DMS153 (cell line): ENCODE data around the gene SRR.
A peak's percentile ranks its signal among the peaks of the same experiment; 100 is the strongest.
"Not testable (repeated sequence)": the region's sequence is repeated elsewhere in the genome, so short reads cannot be mapped to it uniquely, and the experiment has no call there.

ENCODE experiments used
- DNase-seq: peaks from one replicate; lab custom pipeline; 2025; lab: John Stamatoyannopoulos, UW

The SRR gene

DNA sequence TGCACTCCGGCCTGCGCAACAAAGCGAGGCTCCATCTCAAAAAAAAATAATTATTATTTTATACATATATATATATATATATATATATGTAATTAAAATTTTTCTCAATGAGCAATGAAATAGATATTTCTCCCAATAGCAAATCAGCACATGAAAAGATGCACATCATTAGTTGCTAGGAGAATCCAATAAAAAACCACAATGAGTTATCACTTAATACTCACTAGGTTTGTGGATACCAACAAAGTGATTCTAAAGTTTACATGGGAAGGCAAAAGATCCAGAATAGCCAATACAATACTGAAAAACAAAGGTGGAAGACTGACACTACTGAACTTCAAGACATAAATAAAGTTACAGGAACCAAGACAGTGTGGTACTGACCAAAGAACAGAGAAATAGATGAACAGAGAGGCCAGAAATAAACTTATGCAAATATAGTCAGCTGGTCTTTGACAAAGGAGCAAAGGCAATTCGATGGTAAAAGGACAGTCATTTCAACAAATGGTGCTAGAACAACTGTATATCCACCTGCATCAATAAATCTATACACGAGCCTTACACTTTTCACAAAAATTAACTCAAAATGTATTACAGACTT lies 13.8 kb upstream of the SRR start:
- no peak for DNase-seq

DNA sequence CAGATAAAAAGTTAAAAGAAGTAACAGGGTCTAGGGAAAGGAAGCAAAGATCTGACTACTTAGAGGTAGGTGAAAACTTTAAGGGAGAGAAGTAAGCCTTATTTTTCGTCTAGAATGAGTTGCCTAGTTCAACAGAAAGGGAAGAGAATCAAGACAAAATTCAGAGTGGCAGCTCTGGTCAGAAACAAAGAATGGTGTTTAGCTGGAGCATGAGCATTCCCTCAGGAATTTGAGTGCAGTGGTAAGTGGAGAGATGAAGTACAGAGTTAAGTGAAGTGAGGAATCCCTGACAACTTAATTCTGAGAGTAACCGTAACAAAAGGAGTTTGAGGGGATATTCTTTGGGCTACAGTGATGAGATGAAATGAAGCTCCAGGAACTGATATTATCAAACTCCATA lies 11.7 kb upstream of the SRR start:
- DNase-seq: no peak

- DNase-seq: no peak
These were observed 8.2 kb upstream of the SRR start for GRCh38 chr17:2295575-2295974.

DNA sequence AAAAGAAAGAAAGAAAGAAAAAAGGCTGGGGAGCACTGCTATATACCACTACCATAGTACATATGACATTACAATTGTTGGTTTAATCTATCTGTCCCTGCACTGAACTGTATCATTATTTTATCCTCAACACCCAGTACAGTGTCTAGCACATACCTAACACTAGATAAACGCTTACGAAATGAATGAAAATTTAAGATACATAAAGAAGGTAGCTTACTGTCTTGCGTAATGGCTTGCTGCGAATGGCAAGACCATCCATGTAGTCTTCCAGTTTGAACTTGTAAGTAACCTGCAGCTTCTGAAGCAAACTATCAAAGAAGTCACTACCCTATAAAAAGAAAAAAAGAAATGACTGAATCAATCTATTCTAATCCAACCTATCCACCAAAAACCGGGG lies 6.7 kb upstream of the SRR start:
- DNase-seq: no peak

DNA sequence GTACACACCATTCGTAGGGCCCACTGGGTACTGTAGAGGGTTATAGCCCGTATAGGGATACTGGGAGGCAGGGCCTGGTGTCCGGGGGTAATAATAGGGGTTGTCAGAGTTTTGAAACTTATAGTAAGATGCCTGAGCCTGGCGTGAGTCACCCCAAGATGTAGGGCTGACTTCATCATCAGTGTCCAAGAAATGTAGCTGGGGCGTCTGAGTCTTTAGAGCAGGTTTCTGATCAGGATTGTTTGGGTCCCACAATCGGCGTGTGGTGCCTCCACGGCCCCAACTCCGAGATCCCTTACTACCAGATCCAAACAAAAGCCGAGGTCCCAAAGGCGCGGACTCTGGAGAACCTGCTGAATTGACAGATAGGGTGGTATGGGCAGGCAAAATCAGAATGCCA lies 4.6 kb upstream of the SRR start:
- no peak for DNase-seq

DNA sequence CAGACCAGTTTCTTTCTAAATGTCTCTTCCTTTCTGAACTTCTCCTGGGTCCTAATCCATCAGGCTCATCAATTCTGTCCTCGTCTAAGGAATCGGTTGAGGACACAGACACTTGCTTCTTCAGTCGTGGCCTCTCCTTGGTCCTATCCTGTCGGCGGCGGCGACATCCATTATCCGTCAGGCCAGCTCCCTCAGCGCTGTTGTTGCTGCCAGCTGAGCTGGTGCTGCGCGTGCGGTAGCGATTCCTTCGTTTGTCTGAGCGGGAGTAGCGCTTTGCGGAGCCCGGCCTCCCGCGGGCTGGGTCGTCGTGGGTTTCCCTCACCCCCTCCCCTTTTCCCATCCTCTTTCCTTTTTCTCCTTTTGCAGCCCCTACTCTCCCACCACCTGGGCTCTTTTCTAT lies 4.0 kb upstream of the SRR start:
- no peak for DNase-seq

GRCh38 chr17:2302778-2303203 lies 959 bp upstream of the SRR start:
- DNase-seq: no peak

- no peak for DNase-seq
These were observed 1.2 kb downstream of the SRR start for GRCh38 chr17:2304931-2305330.

- DNase-seq: no peak
These were observed 5.8 kb downstream of the SRR start for GRCh38 chr17:2309338-2310154.

- DNase-seq: no peak
These were observed 9.0 kb downstream of the SRR start for GRCh38 chr17:2312736-2313135.

DNA sequence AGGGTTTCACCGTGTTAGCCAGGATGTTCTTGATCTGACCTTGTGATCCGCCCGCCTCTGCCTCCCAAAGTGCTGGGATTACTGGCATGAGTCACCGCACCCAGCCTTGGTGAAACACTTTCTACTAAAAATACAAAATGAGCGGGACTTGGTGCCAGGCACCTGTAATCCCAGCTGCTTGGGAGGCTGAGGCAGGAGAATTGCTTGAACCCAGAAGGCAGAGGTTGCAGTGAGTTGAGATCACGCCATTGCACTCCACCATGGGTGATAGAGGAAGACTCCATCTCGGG lies 13.1 kb downstream of the SRR start:
- not testable (repeated sequence) for DNase-seq

GRCh38 chr17:2317796-2318195 lies 14.0 kb downstream of the SRR start:
- no peak for DNase-seq

- DNase-seq: no peak
These were observed 15.3 kb downstream of the SRR start for GRCh38 chr17:2319051-2319450.

DNA sequence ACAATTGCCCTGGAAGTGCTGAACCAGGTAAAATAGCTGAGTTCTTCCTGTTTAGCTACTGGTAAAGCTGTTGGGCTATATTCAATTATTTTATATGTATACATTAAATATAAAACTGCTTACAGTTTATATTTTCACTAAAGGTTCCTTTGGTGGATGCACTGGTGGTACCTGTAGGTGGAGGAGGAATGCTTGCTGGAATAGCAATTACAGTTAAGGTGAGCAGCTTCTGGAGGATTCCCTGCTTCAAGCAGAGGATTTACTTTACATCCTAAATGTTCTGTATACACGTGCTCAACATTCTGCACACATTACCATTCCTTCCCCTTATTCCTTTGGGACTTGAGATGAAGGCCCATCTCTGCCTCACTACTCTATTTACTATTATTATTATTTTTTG lies 17.6 kb downstream of the SRR start:
- DNase-seq: no peak

DNA sequence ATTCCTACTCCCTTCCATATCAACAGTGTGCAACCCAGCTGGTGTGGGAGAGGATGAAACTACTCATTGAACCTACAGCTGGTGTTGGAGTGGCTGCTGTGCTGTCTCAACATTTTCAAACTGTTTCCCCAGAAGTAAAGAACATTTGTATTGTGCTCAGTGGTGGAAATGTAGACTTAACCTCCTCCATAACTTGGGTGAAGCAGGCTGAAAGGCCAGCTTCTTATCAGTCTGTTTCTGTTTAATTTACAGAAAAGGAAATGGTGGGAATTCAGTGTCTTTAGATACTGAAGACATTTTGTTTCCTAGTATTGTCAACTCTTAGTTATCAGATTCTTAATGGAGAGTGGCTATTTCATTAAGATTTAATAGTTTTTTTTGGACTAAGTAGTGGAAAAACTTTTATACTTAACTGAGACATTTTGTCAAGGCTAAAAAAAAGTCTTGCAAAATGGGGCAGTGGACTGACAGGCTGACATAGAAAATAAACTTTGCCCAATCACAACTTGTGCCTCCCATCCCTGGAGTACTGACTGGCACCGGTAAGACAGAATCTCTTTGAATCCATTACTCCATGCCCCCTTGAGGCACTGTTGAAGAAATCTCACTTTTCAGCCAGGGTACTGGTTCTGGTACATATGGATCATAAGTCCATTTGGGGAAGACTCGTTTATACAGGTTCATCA lies 20.0 kb downstream of the SRR start:
- no peak for DNase-seq

DNA sequence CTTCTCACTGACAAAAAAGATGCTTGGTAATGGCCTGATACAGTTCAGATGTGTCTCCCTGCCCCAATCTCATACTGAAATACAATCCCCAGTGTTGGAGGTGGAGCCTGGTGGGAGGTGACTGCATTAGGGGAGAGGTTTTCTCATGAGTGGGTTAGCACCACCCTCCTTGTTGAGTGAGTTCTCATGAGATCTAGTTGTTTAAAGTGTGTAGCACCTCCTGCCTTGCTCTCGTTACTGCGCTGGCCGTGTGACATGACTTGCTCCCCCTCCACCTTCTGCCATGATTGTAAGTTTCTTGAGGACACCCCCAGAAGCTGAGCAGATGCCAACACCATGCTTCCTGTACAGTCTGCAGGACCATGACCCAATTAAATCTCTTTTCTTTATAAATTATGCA lies 27.6 kb downstream of the SRR start:
- DNase-seq: no peak

GRCh38 chr17:2335726-2336214 lies 32.0 kb downstream of the SRR start:
- no peak for DNase-seq

DNA sequence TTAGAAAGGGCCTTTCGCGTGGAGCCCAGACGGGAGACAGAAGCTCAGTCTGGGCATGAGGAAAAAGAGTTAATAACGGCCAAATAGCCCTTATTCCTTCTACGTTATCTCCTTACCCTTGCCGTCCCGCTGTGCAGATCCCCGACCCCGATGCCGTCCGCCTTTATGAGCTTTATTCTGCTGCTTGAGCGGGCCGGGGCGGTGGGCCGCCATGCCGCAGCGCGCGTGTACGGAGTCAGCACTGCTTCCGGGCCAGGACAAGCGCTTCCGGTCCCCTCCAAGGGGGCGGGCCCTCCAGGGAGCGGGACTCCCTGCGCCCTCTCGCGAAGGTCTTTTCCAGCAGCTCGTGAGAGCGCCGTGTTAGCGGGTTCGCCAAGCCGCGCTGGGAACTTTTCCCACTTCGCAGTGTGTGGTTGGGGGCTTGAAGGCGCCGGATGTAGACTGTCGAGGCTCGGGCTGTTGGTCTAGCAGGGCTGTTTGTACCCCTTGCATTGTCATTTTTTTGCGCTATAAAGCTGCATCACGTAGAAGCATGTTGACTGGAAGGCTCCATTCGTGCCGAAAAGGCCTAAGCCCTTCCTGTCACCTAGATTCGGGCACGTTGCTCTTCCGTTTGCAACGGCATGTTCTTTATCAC lies 32.6 kb downstream of the SRR start, which contains the start of gene TSR1:
TSR1 (minus strand) TSS at position 243 of the 637 bp plus-strand sequence; CDS start at position 213, 30 bp downstream.
- peak; percentile 40 for DNase-seq

DNA sequence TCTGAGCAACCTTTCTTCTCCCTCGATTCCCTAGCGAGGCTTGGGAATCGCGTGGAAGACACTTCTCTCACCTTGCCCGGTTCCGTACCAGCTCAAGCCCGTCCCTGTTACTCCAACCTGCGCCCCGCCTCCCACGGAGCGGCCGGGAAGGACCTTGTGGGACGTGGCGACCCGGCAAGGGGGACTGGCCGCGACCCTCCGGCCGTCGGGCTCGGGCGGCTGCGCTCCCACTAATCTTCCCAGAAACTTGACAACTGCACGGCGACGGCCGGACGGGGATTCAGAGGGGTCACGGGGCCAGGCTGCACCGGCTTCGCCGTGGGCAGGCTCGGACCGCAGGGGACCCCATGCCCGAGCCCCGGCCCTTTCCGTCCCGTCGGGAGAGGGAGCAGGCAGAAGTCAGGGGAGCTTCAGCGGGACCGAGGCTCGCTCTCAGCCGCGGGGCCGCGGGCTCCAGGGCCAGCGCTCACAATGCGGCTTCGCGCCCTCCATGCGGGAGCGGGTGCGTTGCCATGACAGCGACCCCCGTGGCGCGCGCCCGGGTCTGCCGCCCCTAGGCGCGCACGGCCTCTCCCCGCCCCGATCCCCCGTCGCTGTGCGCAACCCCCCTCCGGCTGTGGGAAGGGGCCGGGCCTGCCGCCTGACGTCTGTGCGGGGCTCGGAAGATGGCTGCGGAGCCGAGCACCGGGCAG lies 33.2 kb downstream of the SRR start, which contains the start of gene SGSM2:
SGSM2 (plus strand) TSS at position 650 of the 692 bp plus-strand sequence. CDS start 188 bp downstream, outside the sequence.
- no peak for DNase-seq

DNA sequence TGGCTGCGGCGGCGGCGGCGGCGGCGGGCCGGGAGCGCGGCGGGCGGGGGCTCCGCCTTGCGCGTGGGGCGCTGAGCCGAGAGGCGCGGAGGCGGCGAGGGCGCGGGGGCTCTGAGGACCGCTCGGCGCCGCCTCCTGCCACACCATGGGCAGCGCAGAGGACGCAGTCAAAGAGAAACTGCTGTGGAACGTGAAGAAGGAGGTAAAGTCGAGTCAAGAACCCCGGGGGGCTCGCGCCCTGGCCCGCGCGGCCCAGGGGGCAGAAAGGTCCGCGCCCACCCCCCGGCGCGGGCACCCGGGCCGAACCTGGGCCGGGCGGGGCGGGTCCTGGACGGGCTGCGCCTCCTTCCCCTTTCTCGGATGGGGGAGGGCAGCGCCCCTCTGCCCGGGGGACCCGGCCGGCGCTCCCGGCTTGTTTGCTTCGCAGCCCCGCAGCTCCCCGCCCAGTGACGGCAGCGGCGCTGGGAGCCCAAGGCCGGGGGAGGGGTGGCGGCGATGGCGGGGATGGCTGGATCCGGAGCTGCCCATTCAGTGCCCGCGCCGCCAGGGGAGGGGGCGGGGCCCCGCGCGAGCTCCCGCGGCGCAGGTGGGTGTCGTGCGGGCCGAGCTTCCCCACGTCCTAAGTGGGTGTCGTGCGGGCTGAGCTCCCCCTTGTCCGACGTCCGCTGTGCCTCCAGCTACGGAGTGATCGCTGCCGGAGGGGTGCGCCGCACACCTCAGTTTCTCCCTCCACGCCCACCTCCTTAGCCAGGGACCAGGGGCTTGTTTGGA lies 34.0 kb downstream of the SRR start:
- DNase-seq: no peak

DNA sequence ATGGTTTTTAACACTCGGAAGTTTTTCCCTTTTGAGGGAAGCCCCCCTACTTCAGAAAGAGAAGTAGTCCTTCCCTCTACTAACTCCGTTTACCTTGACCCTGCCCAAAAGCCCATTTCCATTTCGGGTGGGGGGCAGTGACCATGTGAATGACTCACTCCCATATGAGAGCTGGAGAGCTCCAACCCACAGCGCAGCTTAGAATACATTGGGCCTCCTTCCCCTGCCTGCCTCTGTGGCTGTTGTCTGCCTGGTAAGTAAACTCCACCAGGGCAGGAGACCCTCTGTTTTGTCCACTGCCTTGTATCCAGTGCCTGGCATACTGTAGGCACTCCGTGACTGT lies 34.5 kb downstream of the SRR start:
- DNase-seq: no peak
